ENCODE data around the gene TRAFD1. TPM values are rescaled to one million over a fixed set of nuclear protein-coding genes. Genes with fewer than 3 reads are reported as not detected.

Gene TRAFD1
- total and polyA plus RNA-seq, 2 experiments from 2014 or later = 17.4 to 30.4 TPM

- TF ChIP-seq NANOG (IDR thresholded peaks at IDR 0.05; ENCODE audit: borderline replicate concordance) = no peak
- TF ChIP-seq, protein P1, sequence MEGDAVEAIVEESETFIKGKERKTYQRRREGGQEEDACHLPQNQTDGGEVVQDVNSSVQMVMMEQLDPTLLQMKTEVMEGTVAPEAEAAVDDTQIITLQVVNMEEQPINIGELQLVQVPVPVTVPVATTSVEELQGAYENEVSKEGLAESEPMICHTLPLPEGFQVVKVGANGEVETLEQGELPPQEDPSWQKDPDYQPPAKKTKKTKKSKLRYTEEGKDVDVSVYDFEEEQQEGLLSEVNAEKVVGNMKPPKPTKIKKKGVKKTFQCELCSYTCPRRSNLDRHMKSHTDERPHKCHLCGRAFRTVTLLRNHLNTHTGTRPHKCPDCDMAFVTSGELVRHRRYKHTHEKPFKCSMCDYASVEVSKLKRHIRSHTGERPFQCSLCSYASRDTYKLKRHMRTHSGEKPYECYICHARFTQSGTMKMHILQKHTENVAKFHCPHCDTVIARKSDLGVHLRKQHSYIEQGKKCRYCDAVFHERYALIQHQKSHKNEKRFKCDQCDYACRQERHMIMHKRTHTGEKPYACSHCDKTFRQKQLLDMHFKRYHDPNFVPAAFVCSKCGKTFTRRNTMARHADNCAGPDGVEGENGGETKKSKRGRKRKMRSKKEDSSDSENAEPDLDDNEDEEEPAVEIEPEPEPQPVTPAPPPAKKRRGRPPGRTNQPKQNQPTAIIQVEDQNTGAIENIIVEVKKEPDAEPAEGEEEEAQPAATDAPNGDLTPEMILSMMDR (conservative IDR thresholded peaks at IDR 0.05; ENCODE audit: low read depth in 2 of 2) = no peak
- no peak for TF ChIP-seq JUNB (IDR thresholded peaks at IDR 0.05; ENCODE audit: unreplicated experiment)
- no peak for TF ChIP-seq ETS1 (IDR thresholded peaks at IDR 0.05)
- TF ChIP-seq EZH2phosphoT487 (IDR thresholded peaks at IDR 0.05; ENCODE audit: unreplicated experiment) = no peak
Observed at GRCh38 chr12:112146123-112146522, 20.8 kb downstream of the TRAFD1 start (continued).

DNA sequence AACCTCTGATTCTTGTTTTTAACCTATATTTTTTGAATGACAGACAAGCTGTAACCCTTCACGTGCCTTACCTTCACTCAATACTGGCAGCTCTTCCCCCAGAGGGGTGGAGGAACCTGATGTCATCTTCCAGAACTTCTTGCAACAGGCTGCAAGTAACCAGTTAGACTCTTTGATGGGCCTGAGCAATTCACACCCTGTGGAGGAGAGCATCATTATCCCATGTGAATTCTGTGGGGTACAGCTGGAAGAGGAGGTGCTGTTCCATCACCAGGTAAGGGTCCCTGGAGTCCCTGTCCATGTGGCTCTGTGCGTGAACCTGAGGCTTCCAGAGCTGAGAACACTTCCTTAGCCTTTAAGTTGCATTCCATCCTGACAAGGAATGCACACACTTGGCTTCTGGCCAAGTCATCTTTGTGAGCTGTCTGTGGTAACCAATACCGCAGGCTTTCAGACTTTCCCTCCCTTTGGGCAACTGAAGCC, 22.7 kb downstream of the TRAFD1 start:
- no peaks in the 10 kb centered on the region for H3K9me2 ChIP-seq (ENCODE audit: insufficient read depth)
- DNase-seq (ENCODE audit: low spot score) (no peak), ATAC-seq (no peak)
- Mint-ChIP-seq H3K9me3 (no peaks in the 10 kb centered on the region), H3K27ac (no peak overlapping the region), H3K36me3 (ENCODE audit: low read depth) (peaks cover 51% of the 10 kb centered on the region), H3K4me1 (no peaks in the 10 kb centered on the region), H3K27me3 (ENCODE audit: insufficient read depth, low read depth, poor library complexity) (no peaks in the 10 kb centered on the region), H3K4me3 (no peak overlapping the region)
- H3K36me3 ChIP-seq (ENCODE audit: insufficient read depth) = peaks cover 46% of the 10 kb centered on the region
- H3K27me3 ChIP-seq (ENCODE audit: insufficient read depth) = no peaks in the 10 kb centered on the region
- H3K4me3 ChIP-seq = no peak overlapping the region
- no peaks in the 10 kb centered on the region for H3F3A ChIP-seq (replicated peaks; ENCODE audit: low read depth)
- H4K20me1 ChIP-seq (replicated peaks; ENCODE audit: insufficient read depth) = 0 out of 2 replicates have a peak, but pooled peaks cover 6% of the 10 kb centered on the region
- H3K4me2 ChIP-seq = no peak overlapping the region
- no peaks in the 10 kb centered on the region for H3K4me1 ChIP-seq (ENCODE audit: insufficient read depth)
- no peak for TF ChIP-seq EZH2phosphoT487 (IDR thresholded peaks at IDR 0.05; ENCODE audit: unreplicated experiment)
- no peak for TF ChIP-seq ZNF331 (CRISPR knock-in tag; IDR thresholded peaks at IDR 0.05; ENCODE audit: low read depth)
- no peak for TF ChIP-seq ZNF462 (CRISPR knock-in tag; IDR thresholded peaks at IDR 0.05)
- no peak for TF ChIP-seq REST (IDR thresholded peaks at IDR 0.05; ENCODE audit: unreplicated experiment)
- TF ChIP-seq STAT1 (IDR thresholded peaks at IDR 0.05; ENCODE audit: unreplicated experiment) = no peak
- TF ChIP-seq NANOG (IDR thresholded peaks at IDR 0.05; ENCODE audit: borderline replicate concordance) = no peak
- TF ChIP-seq POLR2AphosphoS5 (IDR thresholded peaks at IDR 0.05; ENCODE audit: low read depth) = no peak
- no peak for TF ChIP-seq JUNB (IDR thresholded peaks at IDR 0.05; ENCODE audit: unreplicated experiment)
- TF ChIP-seq ZNF114 (CRISPR knock-in tag; IDR thresholded peaks at IDR 0.05) = no peak
- no peak for TF ChIP-seq ETS1 (IDR thresholded peaks at IDR 0.05)
- H2AFZ ChIP-seq = no peak overlapping the region
- no peak overlapping the region for H3K27ac ChIP-seq (ENCODE audit: low read depth)
- H3K79me2 ChIP-seq (replicated peaks; ENCODE audit: insufficient read depth) = no peaks in the 10 kb centered on the region
